ENCODE data around the gene CSF2RB. TPM values are rescaled to one million over a fixed set of nuclear protein-coding genes. Genes with fewer than 3 reads are reported as not detected.

The CSF2RB gene
- total RNA-seq, 1 donor from 2014 or later = 4.2 TPM

DNA sequence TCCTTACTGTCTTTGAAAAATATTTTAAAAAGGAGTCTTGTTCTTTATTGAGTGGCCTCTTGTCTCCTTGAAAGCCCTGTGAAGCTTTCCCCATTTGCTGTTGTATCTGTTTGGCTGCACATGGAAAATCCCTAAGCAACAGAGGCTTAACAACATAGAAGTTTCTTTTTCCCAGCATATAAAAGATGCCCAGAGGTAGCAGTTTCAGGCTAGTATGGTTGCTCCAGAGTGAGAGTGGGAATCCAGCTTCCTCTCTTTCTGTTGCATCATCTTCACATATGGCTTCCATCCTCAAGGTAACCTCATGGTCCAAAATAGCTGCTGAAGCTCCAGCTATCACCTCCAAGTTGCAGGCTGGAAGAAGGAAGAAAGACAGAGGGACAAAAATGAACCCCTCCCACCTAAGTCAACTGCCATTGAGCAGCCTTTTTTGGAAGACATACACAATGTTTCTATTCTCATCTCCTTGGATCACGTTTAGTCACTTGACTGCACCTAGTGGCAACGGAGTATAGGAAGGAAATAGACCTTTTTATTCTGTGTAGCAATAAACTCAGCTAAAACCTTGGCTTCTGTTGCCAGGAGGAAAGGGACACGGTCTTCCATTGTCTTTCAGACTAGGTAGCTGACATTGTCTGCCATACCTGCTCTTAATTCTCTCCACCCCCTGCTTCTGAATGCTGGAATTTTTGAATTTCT, 5.3 kb downstream of the CSF2RB start:
- Histone ChIP-seq H3K4me3 (no peak overlapping the region), H3K27ac (no peak overlapping the region), H3K27me3 (no peaks in the 10 kb centered on the region), H3K4me1 (peaks cover 13% of the 10 kb centered on the region), H3K36me3 (no peaks in the 10 kb centered on the region), H3K9me3 (no peaks in the 10 kb centered on the region)
- TF ChIP-seq, protein P1, sequence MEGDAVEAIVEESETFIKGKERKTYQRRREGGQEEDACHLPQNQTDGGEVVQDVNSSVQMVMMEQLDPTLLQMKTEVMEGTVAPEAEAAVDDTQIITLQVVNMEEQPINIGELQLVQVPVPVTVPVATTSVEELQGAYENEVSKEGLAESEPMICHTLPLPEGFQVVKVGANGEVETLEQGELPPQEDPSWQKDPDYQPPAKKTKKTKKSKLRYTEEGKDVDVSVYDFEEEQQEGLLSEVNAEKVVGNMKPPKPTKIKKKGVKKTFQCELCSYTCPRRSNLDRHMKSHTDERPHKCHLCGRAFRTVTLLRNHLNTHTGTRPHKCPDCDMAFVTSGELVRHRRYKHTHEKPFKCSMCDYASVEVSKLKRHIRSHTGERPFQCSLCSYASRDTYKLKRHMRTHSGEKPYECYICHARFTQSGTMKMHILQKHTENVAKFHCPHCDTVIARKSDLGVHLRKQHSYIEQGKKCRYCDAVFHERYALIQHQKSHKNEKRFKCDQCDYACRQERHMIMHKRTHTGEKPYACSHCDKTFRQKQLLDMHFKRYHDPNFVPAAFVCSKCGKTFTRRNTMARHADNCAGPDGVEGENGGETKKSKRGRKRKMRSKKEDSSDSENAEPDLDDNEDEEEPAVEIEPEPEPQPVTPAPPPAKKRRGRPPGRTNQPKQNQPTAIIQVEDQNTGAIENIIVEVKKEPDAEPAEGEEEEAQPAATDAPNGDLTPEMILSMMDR (IDR thresholded peaks at IDR 0.05) = no peak
- no peak for TF ChIP-seq POLR2A (IDR thresholded peaks at IDR 0.05)
- no peak for TF ChIP-seq POLR2AphosphoS5 (IDR thresholded peaks at IDR 0.05; ENCODE audit: insufficient read depth in 1 of 2, low read depth in 1 of 2)
- no peak for DNase-seq (ENCODE audit: extremely low spot score in 2 of 2)
- intact Hi-C loops (cut with DNase I) = no loop called here

DNA sequence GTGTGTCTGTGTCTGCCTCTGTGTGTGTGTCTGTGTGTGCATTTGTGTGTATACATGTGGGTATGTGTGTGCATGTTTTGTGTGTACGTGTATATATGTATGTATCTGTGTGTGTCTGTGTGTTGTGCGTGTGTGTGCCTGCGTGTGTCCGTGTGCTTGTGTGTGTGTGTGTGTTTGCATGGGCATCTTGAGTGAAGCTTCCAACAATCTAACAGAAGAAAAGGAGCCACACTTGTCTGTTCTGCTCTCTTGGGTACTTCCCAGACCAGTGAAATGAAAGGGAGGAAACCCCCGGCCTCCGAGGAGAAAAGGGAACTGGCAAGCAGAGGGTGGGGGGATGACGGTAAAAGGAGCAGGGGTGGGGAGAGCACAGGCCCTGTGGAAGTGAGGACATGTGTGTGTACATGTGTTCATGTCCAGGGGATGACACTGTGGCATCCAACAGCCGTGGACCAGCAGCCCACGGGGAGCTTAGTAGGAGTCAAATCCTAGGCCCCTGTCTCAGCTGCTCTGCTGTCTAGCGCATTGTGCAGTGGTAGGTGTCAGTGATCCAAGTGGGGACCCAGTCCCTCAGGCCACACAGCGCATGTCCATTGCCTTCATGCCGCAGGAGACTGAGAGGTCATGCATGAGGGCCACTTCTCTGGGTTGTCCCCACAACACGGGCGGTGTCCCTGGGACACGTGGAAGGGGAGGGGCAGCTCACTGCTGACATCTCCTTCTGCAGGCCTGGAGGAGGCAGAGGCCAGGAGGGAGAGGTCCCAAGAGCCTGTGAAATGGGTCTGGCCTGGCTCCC, 8.1 kb downstream of the CSF2RB start:
- intact Hi-C loops (cut with DNase I) = no loop called here
- no peak for DNase-seq (ENCODE audit: extremely low spot score in 2 of 2)
- no peak overlapping the region for H3K4me3 ChIP-seq
- no peaks in the 10 kb centered on the region for H3K36me3 ChIP-seq
- H3K27ac ChIP-seq = no peak overlapping the region
- TF ChIP-seq, protein P1 (IDR thresholded peaks at IDR 0.05) = no peak
- no peak for TF ChIP-seq POLR2A (IDR thresholded peaks at IDR 0.05)
- no peak for TF ChIP-seq POLR2AphosphoS5 (IDR thresholded peaks at IDR 0.05; ENCODE audit: insufficient read depth in 1 of 2, low read depth in 1 of 2)
- H3K27me3 ChIP-seq = no peaks in the 10 kb centered on the region
- no peaks in the 10 kb centered on the region for H3K9me3 ChIP-seq
- peaks cover 13% of the 10 kb centered on the region for H3K4me1 ChIP-seq

DNA sequence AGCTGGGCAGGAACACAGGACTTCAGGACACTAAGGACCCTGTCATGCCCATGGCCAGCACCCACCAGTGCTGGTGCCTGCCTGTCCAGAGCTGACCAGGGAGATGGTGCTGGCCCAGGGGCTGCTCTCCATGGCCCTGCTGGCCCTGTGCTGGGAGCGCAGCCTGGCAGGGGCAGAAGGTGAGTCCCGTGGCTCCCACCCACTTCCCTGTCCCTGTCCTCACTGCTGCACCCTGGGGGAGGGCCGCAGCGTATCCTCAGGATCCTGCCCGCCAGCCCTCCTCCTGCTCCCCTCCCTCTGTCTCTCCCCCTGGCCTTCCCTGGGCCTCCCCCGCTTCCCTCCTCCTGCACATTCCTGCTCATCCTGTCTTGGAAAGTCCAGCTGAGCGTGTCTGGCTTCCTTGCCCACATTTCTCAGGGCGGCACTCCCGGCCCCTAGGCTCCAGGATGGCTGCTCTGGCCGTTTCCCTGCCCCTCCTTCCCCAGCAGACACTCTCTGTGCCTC, 8.7 kb downstream of the CSF2RB start:
- DNase-seq (ENCODE audit: extremely low spot score in 2 of 2) = no peak
- Histone ChIP-seq H3K9me3 (no peaks in the 10 kb centered on the region), H3K4me1 (peaks cover 13% of the 10 kb centered on the region), H3K27ac (no peak overlapping the region), H3K36me3 (no peaks in the 10 kb centered on the region), H3K27me3 (no peaks in the 10 kb centered on the region), H3K4me3 (no peak overlapping the region)
- intact Hi-C loops (cut with DNase I) = no loop called here
- TF ChIP-seq POLR2A (IDR thresholded peaks at IDR 0.05) = no peak
- TF ChIP-seq POLR2AphosphoS5 (IDR thresholded peaks at IDR 0.05; ENCODE audit: insufficient read depth in 1 of 2, low read depth in 1 of 2) = no peak
- TF ChIP-seq, protein P1 (IDR thresholded peaks at IDR 0.05) = no peak

DNA sequence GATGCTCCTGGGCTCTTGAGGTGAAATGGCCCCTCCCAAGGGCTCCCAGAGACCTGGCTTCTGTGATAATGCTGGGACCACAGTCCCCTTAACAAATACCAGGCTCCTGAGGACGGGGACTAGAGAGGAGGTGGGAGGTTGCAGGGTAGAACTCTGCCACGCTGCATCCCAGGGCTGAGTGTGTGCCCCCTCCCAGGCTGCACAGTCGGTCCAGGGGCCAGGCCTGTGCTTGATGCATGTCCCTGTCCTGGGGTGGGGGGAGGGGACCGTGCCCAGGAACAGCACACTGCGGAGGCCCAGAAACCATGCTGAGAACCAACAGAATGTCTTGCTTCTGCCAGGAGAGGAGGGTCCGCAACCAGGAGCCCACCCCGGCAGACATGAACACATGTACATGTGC, 9.3 kb downstream of the CSF2RB start:
- TF ChIP-seq POLR2A (IDR thresholded peaks at IDR 0.05) (no peak), POLR2AphosphoS5 (IDR thresholded peaks at IDR 0.05; ENCODE audit: insufficient read depth in 1 of 2, low read depth in 1 of 2) (no peak)
- TF ChIP-seq, protein P1 (IDR thresholded peaks at IDR 0.05) = no peak
- H3K4me3 ChIP-seq = no peak overlapping the region
- H3K27ac ChIP-seq = no peak overlapping the region
- H3K4me1 ChIP-seq = peaks cover 13% of the 10 kb centered on the region
- DNase-seq (ENCODE audit: extremely low spot score in 2 of 2) = no peak
- no peaks in the 10 kb centered on the region for H3K9me3 ChIP-seq
- intact Hi-C loops (cut with DNase I) = no loop called here
- H3K27me3 ChIP-seq = no peaks in the 10 kb centered on the region
- H3K36me3 ChIP-seq = no peaks in the 10 kb centered on the region
